ENCODE measurements around the gene SIRT5.

SIRT5 gene

GRCh38 chr6:13590574-13591153, 16.3 kb downstream of the SIRT5 start:
- Mint-ChIP-seq H3K27ac (no peak overlapping the region), H3K36me3 (ENCODE audit: low read depth) (peaks cover 64% of the 10 kb centered on the region), H3K9me3 (no peaks in the 10 kb centered on the region), H3K4me3 (no peak overlapping the region), H3K27me3 (no peaks in the 10 kb centered on the region), H3K4me1 (ENCODE audit: low read depth) (peaks cover 2% of the 10 kb centered on the region)
- no peak for DNase-seq

GRCh38 chr6:13591205-13591921, 17.0 kb downstream of the SIRT5 start:
- Mint-ChIP-seq H3K4me3 (no peak overlapping the region), H3K9me3 (no peaks in the 10 kb centered on the region), H3K27me3 (no peaks in the 10 kb centered on the region), H3K4me1 (ENCODE audit: low read depth) (peaks cover 2% of the 10 kb centered on the region), H3K36me3 (ENCODE audit: low read depth) (peaks cover 64% of the 10 kb centered on the region), H3K27ac (no peak overlapping the region)
- no peak for DNase-seq

GRCh38 chr6:13593103-13593502, 18.7 kb downstream of the SIRT5 start:
- H3K27me3 Mint-ChIP-seq = no peaks in the 10 kb centered on the region
- H3K4me1 Mint-ChIP-seq (ENCODE audit: low read depth) = peaks cover 2% of the 10 kb centered on the region
- H3K9me3 Mint-ChIP-seq = no peaks in the 10 kb centered on the region
- DNase-seq = no peak
- no peak overlapping the region for H3K4me3 Mint-ChIP-seq
- H3K27ac Mint-ChIP-seq = peak overlapping the region; percentile 23
- peaks cover 65% of the 10 kb centered on the region for H3K36me3 Mint-ChIP-seq (ENCODE audit: low read depth)

- no peaks in the 10 kb centered on the region for H3K27me3 Mint-ChIP-seq
- H3K4me3 Mint-ChIP-seq = no peak overlapping the region
- H3K36me3 Mint-ChIP-seq (ENCODE audit: low read depth) = peaks cover 65% of the 10 kb centered on the region
- H3K27ac Mint-ChIP-seq = no peak overlapping the region
- H3K9me3 Mint-ChIP-seq = no peaks in the 10 kb centered on the region
- peaks cover 2% of the 10 kb centered on the region for H3K4me1 Mint-ChIP-seq (ENCODE audit: low read depth)
- DNase-seq = no peak
Measured at GRCh38 chr6:13593720-13594119, 19.3 kb downstream of the SIRT5 start.

- H3K4me1 Mint-ChIP-seq (ENCODE audit: low read depth) = peaks cover 2% of the 10 kb centered on the region
- no peaks in the 10 kb centered on the region for H3K27me3 Mint-ChIP-seq
- peaks cover 82% of the 10 kb centered on the region for H3K36me3 Mint-ChIP-seq (ENCODE audit: low read depth)
- H3K4me3 Mint-ChIP-seq = no peak overlapping the region
- no peak overlapping the region for H3K27ac Mint-ChIP-seq
- DNase-seq = no peak
- no peaks in the 10 kb centered on the region for H3K9me3 Mint-ChIP-seq
Measured at GRCh38 chr6:13597073-13597472, 22.7 kb downstream of the SIRT5 start.

GRCh38 chr6:13600036-13600435, 25.6 kb downstream of the SIRT5 start:
- Mint-ChIP-seq H3K4me3 (no peak overlapping the region), H3K4me1 (ENCODE audit: low read depth) (no peaks in the 10 kb centered on the region), H3K36me3 (ENCODE audit: low read depth) (peaks cover 74% of the 10 kb centered on the region), H3K27me3 (no peaks in the 10 kb centered on the region), H3K9me3 (no peaks in the 10 kb centered on the region), H3K27ac (no peak overlapping the region)
- no peak for DNase-seq

GRCh38 chr6:13604135-13604534, 29.7 kb downstream of the SIRT5 start:
- Mint-ChIP-seq H3K27me3 (no peaks in the 10 kb centered on the region), H3K27ac (no peak overlapping the region), H3K9me3 (no peaks in the 10 kb centered on the region), H3K4me1 (ENCODE audit: low read depth) (no peaks in the 10 kb centered on the region), H3K36me3 (ENCODE audit: low read depth) (peaks cover 46% of the 10 kb centered on the region), H3K4me3 (no peak overlapping the region)
- no peak for DNase-seq

- Mint-ChIP-seq H3K36me3 (ENCODE audit: low read depth) (peaks cover 39% of the 10 kb centered on the region), H3K27ac (no peak overlapping the region), H3K4me3 (no peak overlapping the region), H3K4me1 (ENCODE audit: low read depth) (no peaks in the 10 kb centered on the region), H3K9me3 (no peaks in the 10 kb centered on the region), H3K27me3 (no peaks in the 10 kb centered on the region)
- DNase-seq = no peak
Measured at GRCh38 chr6:13604546-13605416, 30.4 kb downstream of the SIRT5 start.

- H3K9me3 Mint-ChIP-seq = no peaks in the 10 kb centered on the region
- no peak for DNase-seq
- H3K27me3 Mint-ChIP-seq = no peaks in the 10 kb centered on the region
- H3K36me3 Mint-ChIP-seq (ENCODE audit: low read depth) = peaks cover 33% of the 10 kb centered on the region
- H3K4me3 Mint-ChIP-seq = no peak overlapping the region
- no peak overlapping the region for H3K27ac Mint-ChIP-seq
- H3K4me1 Mint-ChIP-seq (ENCODE audit: low read depth) = no peaks in the 10 kb centered on the region
Measured at GRCh38 chr6:13605634-13606033, 31.2 kb downstream of the SIRT5 start.

GRCh38 chr6:13611715-13612114, 37.3 kb downstream of the SIRT5 start:
- Mint-ChIP-seq H3K9me3 (no peaks in the 10 kb centered on the region), H3K27ac (peak overlapping the region; percentile 86), H3K4me3 (no peak overlapping the region), H3K36me3 (ENCODE audit: low read depth) (peaks cover 48% of the 10 kb centered on the region), H3K4me1 (ENCODE audit: low read depth) (peaks cover 31% of the 10 kb centered on the region), H3K27me3 (no peaks in the 10 kb centered on the region)
- DNase-seq = no peak

- H3K4me1 Mint-ChIP-seq (ENCODE audit: low read depth) = peaks cover 42% of the 10 kb centered on the region
- peak overlapping the region; percentile 98 for H3K4me3 Mint-ChIP-seq
- no peaks in the 10 kb centered on the region for H3K27me3 Mint-ChIP-seq
- H3K9me3 Mint-ChIP-seq = no peaks in the 10 kb centered on the region
- H3K36me3 Mint-ChIP-seq (ENCODE audit: low read depth) = peaks cover 57% of the 10 kb centered on the region
- no peak overlapping the region for H3K27ac Mint-ChIP-seq
- DNase-seq = no peak
Measured at GRCh38 chr6:13613029-13613594, 38.7 kb downstream of the SIRT5 start.

- peaks cover 47% of the 10 kb centered on the region for H3K4me1 Mint-ChIP-seq (ENCODE audit: low read depth)
- no peaks in the 10 kb centered on the region for H3K9me3 Mint-ChIP-seq
- peak overlapping the region; percentile 98 for H3K4me3 Mint-ChIP-seq
- H3K27me3 Mint-ChIP-seq = no peaks in the 10 kb centered on the region
- H3K27ac Mint-ChIP-seq = peak overlapping the region; percentile 97
- H3K36me3 Mint-ChIP-seq (ENCODE audit: low read depth) = peaks cover 68% of the 10 kb centered on the region
- peak; percentile 55 for DNase-seq
Measured at GRCh38 chr6:13614126-13614925, 39.9 kb downstream of the SIRT5 start.

- no peaks in the 10 kb centered on the region for H3K27me3 Mint-ChIP-seq
- H3K4me3 Mint-ChIP-seq = peak within 1 kb of the TSS; percentile 98
- no peaks in the 10 kb centered on the region for H3K9me3 Mint-ChIP-seq
- H3K36me3 Mint-ChIP-seq (ENCODE audit: low read depth) = peaks cover 76% of the 10 kb centered on the region
- H3K27ac Mint-ChIP-seq = peak within 1 kb of the TSS; percentile 97
- H3K4me1 Mint-ChIP-seq (ENCODE audit: low read depth) = peaks cover 47% of the 10 kb centered on the region
- peak; percentile 99 for DNase-seq
Measured at GRCh38 chr6:13614926-13615791, 40.8 kb downstream of the SIRT5 start, which contains the start of gene NOL7. NOL7 (plus strand) TSS chr6:13615335; CDS start chr6:13615359, 24 bp downstream.
